GM12891 (cell line): Measurements from ENCODE around the gene ARHGEF39.
"Not testable (repeated sequence)": the region's sequence is repeated elsewhere in the genome, so short reads cannot be mapped to it uniquely, and the experiment has no call there.

Experiments used
- PAX5 ChIP-seq: IDR thresholded peaks from 2 replicates; pipeline ENCODE4 v1.6.1; 2011; ENCODE audit warnings: low read length, moderate library complexity, mild to moderate bottlenecking; ENCODE audit not compliant: insufficient read depth, severe bottlenecking
- POLR2A ChIP-seq: IDR thresholded peaks from 2 replicates; pipeline ENCODE4 v1.6.1; 2011; ENCODE audit warnings: low read depth, low read length, control low read depth
- POLR2AphosphoS5 ChIP-seq: IDR thresholded peaks from 2 replicates; pipeline ENCODE4 v1.6.1; 2011; ENCODE audit warnings: low read depth, low read length, control low read depth
- POU2F2 ChIP-seq: IDR thresholded peaks from 2 replicates; pipeline ENCODE4 v1.6.1; 2011; ENCODE audit warnings: low read depth, mild to moderate bottlenecking, control low read depth, low read length, moderate library complexity
- SPI1 ChIP-seq: IDR thresholded peaks from 2 replicates; pipeline ENCODE4 v1.6.1; 2011; ENCODE audit warnings: low read depth, low read length, control low read depth
- TAF1 ChIP-seq: IDR thresholded peaks from 2 replicates; pipeline ENCODE4 v1.6.1; 2011; ENCODE audit warnings: low read depth, low read length, control low read depth

DNA sequence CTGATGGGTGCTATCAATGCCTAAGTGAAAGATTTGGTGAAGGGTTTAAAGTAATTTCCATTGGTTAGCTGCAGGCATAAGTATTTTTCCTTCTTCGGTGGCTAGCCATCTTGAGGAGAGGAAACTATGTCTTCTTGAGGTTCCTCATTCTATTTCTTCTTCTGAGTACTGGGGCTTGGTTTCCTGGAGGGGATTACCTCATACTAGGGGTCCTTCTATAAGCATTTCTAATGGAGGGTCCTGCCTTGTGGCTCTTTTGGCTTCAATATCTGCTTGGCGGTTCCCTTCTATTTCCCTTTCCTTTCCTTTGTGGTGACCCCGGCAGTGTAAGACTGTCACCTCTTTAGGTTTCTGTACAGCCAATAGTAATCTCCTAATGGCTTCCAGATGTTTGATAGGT is 23.5 kb downstream of the ARHGEF39 start:
- TF ChIP-seq PAX5, POLR2A, POLR2AphosphoS5, TAF1, SPI1, POU2F2: not testable (repeated sequence)
